ENCODE data around the gene PHACTR3.

PHACTR3 gene

GRCh38 chr20:59743767-59744485 is 139.6 kb downstream of the PHACTR3 start:
- Histone ChIP-seq H3K4me2 (ENCODE audit: low read length) (no peak overlapping the region), H3K27me3 (ENCODE audit: insufficient read depth, low read length) (no peaks in the 10 kb centered on the region; the same call in 1 of the 2 replicates), H2AFZ (ENCODE audit: low read length) (no peak overlapping the region), H3K4me3 (ENCODE audit: low read depth, low read length, poor library complexity, severe bottlenecking) (no peak overlapping the region), H3K36me3 (ENCODE audit: insufficient read depth, low read length) (no peaks in the 10 kb centered on the region), H4K20me1 (ENCODE audit: insufficient read depth, low read length) (no peaks in the 10 kb centered on the region), H3F3A (ENCODE audit: insufficient read depth, low read length) (no peaks in the 10 kb centered on the region), H3K9me3 (ENCODE audit: low read length) (no peaks in the 10 kb centered on the region), H3K4me1 (ENCODE audit: insufficient read depth, low read length, severe bottlenecking) (no peaks in the 10 kb centered on the region), H3K79me2 (ENCODE audit: insufficient read depth, low read length) (no peaks in the 10 kb centered on the region), H3K9ac (ENCODE audit: low read length) (no peak overlapping the region), H3K27ac (ENCODE audit: low read depth, low read length, poor library complexity, severe bottlenecking) (no peak overlapping the region), H3K9me2 (ENCODE audit: low read depth, low read length) (no peaks in the 10 kb centered on the region)
- TF ChIP-seq EZH2 (IDR thresholded peaks at IDR 0.05; ENCODE audit: borderline replicate concordance, low read length): no peak
- TF ChIP-seq CTCF (IDR thresholded peaks at IDR 0.05; ENCODE audit: low read length): peak; percentile 60

- no peak overlapping the region for H3K4me2 ChIP-seq (ENCODE audit: low read length)
- no peak overlapping the region for H3K4me3 ChIP-seq (ENCODE audit: low read depth, low read length, poor library complexity, severe bottlenecking)
- no peaks in the 10 kb centered on the region for H3K9me3 ChIP-seq (ENCODE audit: low read length)
- no peaks in the 10 kb centered on the region for H3K4me1 ChIP-seq (ENCODE audit: insufficient read depth, low read length, severe bottlenecking)
- H3K27me3 ChIP-seq (ENCODE audit: insufficient read depth, low read length): no peaks in the 10 kb centered on the region
- H3K79me2 ChIP-seq (ENCODE audit: insufficient read depth, low read length): no peaks in the 10 kb centered on the region
- no peaks in the 10 kb centered on the region for H3F3A ChIP-seq (ENCODE audit: insufficient read depth, low read length)
- H3K27ac ChIP-seq (ENCODE audit: low read depth, low read length, poor library complexity, severe bottlenecking): no peak overlapping the region
- TF ChIP-seq CTCF (IDR thresholded peaks at IDR 0.05; ENCODE audit: low read length) (no peak), EZH2 (IDR thresholded peaks at IDR 0.05; ENCODE audit: borderline replicate concordance, low read length) (no peak)
- H3K9ac ChIP-seq (ENCODE audit: low read length): no peak overlapping the region
- no peak overlapping the region for H2AFZ ChIP-seq (ENCODE audit: low read length)
- H4K20me1 ChIP-seq (ENCODE audit: insufficient read depth, low read length): no peaks in the 10 kb centered on the region
- H3K9me2 ChIP-seq (ENCODE audit: low read depth, low read length): no peaks in the 10 kb centered on the region
- no peaks in the 10 kb centered on the region for H3K36me3 ChIP-seq (ENCODE audit: insufficient read depth, low read length)
Measured at GRCh38 chr20:59744756-59745155, 140.4 kb downstream of the PHACTR3 start.

GRCh38 chr20:59745201-59745600 is 140.9 kb downstream of the PHACTR3 start:
- no peak overlapping the region for H3K27ac ChIP-seq (ENCODE audit: low read depth, low read length, poor library complexity, severe bottlenecking)
- no peaks in the 10 kb centered on the region for H3F3A ChIP-seq (ENCODE audit: insufficient read depth, low read length)
- H4K20me1 ChIP-seq (ENCODE audit: insufficient read depth, low read length): no peaks in the 10 kb centered on the region
- TF ChIP-seq EZH2 (IDR thresholded peaks at IDR 0.05; ENCODE audit: borderline replicate concordance, low read length): no peak
- no peak for TF ChIP-seq CTCF (IDR thresholded peaks at IDR 0.05; ENCODE audit: low read length)
- no peak overlapping the region for H3K4me2 ChIP-seq (ENCODE audit: low read length)
- no peak overlapping the region for H3K4me3 ChIP-seq (ENCODE audit: low read depth, low read length, poor library complexity, severe bottlenecking)
- no peaks in the 10 kb centered on the region for H3K4me1 ChIP-seq (ENCODE audit: insufficient read depth, low read length, severe bottlenecking)
- H3K9me3 ChIP-seq (ENCODE audit: low read length): no peaks in the 10 kb centered on the region
- H3K9ac ChIP-seq (ENCODE audit: low read length): no peak overlapping the region
- H3K9me2 ChIP-seq (ENCODE audit: low read depth, low read length): no peaks in the 10 kb centered on the region
- no peaks in the 10 kb centered on the region for H3K27me3 ChIP-seq (ENCODE audit: insufficient read depth, low read length)
- H3K79me2 ChIP-seq (ENCODE audit: insufficient read depth, low read length): no peaks in the 10 kb centered on the region
- no peak overlapping the region for H2AFZ ChIP-seq (ENCODE audit: low read length)
- no peaks in the 10 kb centered on the region for H3K36me3 ChIP-seq (ENCODE audit: insufficient read depth, low read length)

All from OCI-LY1 (cell line).